ENCODE data around the gene FAM162B.

DNA sequence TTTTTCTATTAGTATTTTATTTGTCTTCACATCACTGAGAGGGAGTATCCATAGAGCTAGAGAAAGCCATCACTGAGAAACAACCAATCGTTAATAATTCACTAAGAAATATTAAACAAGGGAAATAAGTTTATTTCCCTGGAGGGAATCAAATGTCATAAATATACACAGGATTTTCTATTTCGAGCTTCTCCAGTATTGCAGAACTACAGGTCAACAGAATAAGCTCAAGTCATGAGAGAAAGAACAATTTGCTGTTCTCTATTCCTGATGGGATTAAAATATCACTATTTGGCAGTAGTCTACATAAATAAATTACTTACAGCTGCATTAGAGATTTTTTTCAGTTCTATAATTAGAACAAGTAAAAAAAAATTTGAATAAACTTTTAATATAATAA, 2.2 kb upstream of the FAM162B start:
- no peak for TF ChIP-seq POLR2A (IDR thresholded peaks at IDR 0.05; ENCODE audit: low read depth, low read length)
- no peak for TF ChIP-seq POLR2AphosphoS5 (IDR thresholded peaks at IDR 0.05; ENCODE audit: low read depth, low read length)
